ENCODE data around the gene LAMA1.

DNA sequence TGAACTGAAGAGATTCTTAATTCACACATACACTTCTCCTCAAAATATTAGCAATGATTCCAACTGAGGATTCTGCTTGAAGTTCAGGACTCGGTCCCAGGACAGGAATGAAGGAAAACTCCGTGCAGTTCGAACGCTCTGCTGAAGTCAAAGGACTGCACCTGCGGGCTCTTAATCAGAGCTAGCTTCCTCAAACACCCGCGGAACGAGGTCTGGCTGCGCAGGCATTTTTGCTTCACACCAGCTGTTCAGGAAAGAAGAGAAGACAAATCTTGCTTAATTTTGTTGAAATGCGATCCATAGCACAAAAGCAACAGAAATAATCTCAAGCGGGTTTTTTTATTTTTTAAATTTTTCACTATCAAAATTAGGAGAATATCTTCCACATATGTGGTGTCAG lies 175.6 kb downstream of the LAMA1 start:
- TF ChIP-seq POLR2AphosphoS5 (IDR thresholded peaks at IDR 0.05; ENCODE audit: borderline replicate concordance, low read depth, low read length) (no peak), EZH2 (IDR thresholded peaks at IDR 0.05) (no peak)
